ENCODE measurements around the gene PCDH7. TPM values are rescaled to one million over a fixed set of nuclear protein-coding genes. Genes with fewer than 3 reads are reported as not detected.

Gene PCDH7
- total RNA-seq, 1 experiment from 2014 or later = 65.9 TPM

GRCh38 chr4:30719454-30720020, 632 bp upstream of the PCDH7 start:
- Histone ChIP-seq H3K27me3 (ENCODE audit: insufficient read depth, low read length) (no peaks in the 10 kb centered on the region), H3K4me2 (ENCODE audit: low read length) (no peak overlapping the region), H3K9me2 (ENCODE audit: insufficient read depth) (no peaks in the 10 kb centered on the region), H3K4me3 (replicated peaks in 1 of 2; ENCODE audit: low read depth in 1 of 2, low read length in 2 of 2) (no peak overlapping the region), H3K27ac (ENCODE audit: low read depth, low read length) (peak overlapping the region; percentile 86), H3K9me3 (ENCODE audit: control insufficient read depth in 1 of 2, insufficient read depth in 1 of 2, low read depth in 1 of 2, low read length in 2 of 2) (peaks cover 10 to 36% of the 10 kb centered on the region in 2 experiments; a peak in 2 of 4 replicates), H3K9ac (ENCODE audit: low read length) (no peak overlapping the region), H4K20me1 (ENCODE audit: insufficient read depth) (no peaks in the 10 kb centered on the region), H3K36me3 (ENCODE audit: control insufficient read depth in 1 of 2, insufficient read depth in 2 of 2, low read length in 2 of 2) (no peaks in the 10 kb centered on the region), H3K79me2 (ENCODE audit: insufficient read depth, low read length) (peaks cover 15% of the 10 kb centered on the region; the same call in 1 of the 2 replicates), H3K4me1 (ENCODE audit: control insufficient read depth in 1 of 2, insufficient read depth in 2 of 2, low read length in 2 of 2) (peaks cover 25 to 30% of the 10 kb centered on the region in 2 experiments), H2AFZ (ENCODE audit: low read depth, low read length, poor library complexity, severe bottlenecking) (no peak overlapping the region)
- POLR2A ChIA-PET = no interaction called here
- CTCF ChIA-PET = no interaction called here
- ATAC-seq = no peak
- DNase-seq (ENCODE audit: low read depth, low spot score) = no peak
- RAD21 ChIA-PET (ENCODE audit: low non-redundant PET in 1 of 2, low total read pairs in 2 of 2, uncharacterized antibody in 2 of 2, unreplicated experiment in 2 of 2) = no interaction called here
- TF ChIP-seq ELF1 (IDR thresholded peaks at IDR 0.05; ENCODE audit: borderline replicate concordance, low read depth) (no peak), CBX3 (IDR thresholded peaks at IDR 0.05; ENCODE audit: low read depth) (no peak), JUND (IDR thresholded peaks at IDR 0.05) (no peak)
- no TSS peak for BruUV-seq (replicated peaks)
- intact Hi-C loops (cut with micrococcal nuclease) = loop anchor here (5.0 to 10.0 kb wide), 6 partner anchors 65 to 955 kb away; no protein-coding TSS in a partner anchor

GRCh38 chr4:30720661-30721184, 554 bp downstream of the PCDH7 start:
- ChIA-PET POLR2A (no interaction called here), CTCF (no interaction called here), RAD21 (ENCODE audit: low non-redundant PET in 1 of 2, low total read pairs in 2 of 2, uncharacterized antibody in 2 of 2, unreplicated experiment in 2 of 2) (no interaction called here)
- no TSS peak for BruUV-seq (replicated peaks)
- Histone ChIP-seq H3K9me3 (ENCODE audit: control insufficient read depth in 1 of 2, insufficient read depth in 1 of 2, low read depth in 1 of 2, low read length in 2 of 2) (peaks cover 10 to 36% of the 10 kb centered on the region in 2 experiments; a peak in 2 of 4 replicates), H2AFZ (ENCODE audit: low read depth, low read length, poor library complexity, severe bottlenecking) (no peak overlapping the region), H3K79me2 (ENCODE audit: insufficient read depth, low read length) (peaks cover 15% of the 10 kb centered on the region; the same call in 1 of the 2 replicates), H3K4me3 (replicated peaks in 1 of 2; ENCODE audit: low read depth in 1 of 2, low read length in 2 of 2) (no peak overlapping the region), H3K9ac (ENCODE audit: low read length) (no peak overlapping the region), H3K27me3 (ENCODE audit: insufficient read depth, low read length) (no peaks in the 10 kb centered on the region), H3K4me2 (ENCODE audit: low read length) (no peak overlapping the region), H3K27ac (ENCODE audit: low read depth, low read length) (peak overlapping the region; percentile 86), H4K20me1 (ENCODE audit: insufficient read depth) (no peaks in the 10 kb centered on the region), H3K4me1 (ENCODE audit: control insufficient read depth in 1 of 2, insufficient read depth in 2 of 2, low read length in 2 of 2) (peaks cover 17 to 18% of the 10 kb centered on the region in 2 experiments), H3K9me2 (ENCODE audit: insufficient read depth) (no peaks in the 10 kb centered on the region), H3K36me3 (ENCODE audit: control insufficient read depth in 1 of 2, insufficient read depth in 2 of 2, low read length in 2 of 2) (no peaks in the 10 kb centered on the region)
- intact Hi-C loops (cut with micrococcal nuclease) = no loop called here
- DNase-seq (ENCODE audit: low read depth, low spot score) = no peak
- ATAC-seq = no peak
- TF ChIP-seq ELF1 (IDR thresholded peaks at IDR 0.05; ENCODE audit: borderline replicate concordance, low read depth) = no peak
- TF ChIP-seq FOSL1 (IDR thresholded peaks at IDR 0.05; ENCODE audit: low read depth) = no peak
- TF ChIP-seq SP1 (IDR thresholded peaks at IDR 0.05; ENCODE audit: low read depth) = no peak
- no peak for TF ChIP-seq POLR2AphosphoS5 (IDR thresholded peaks at IDR 0.05; ENCODE audit: low read depth, low read length)
- no peak for TF ChIP-seq CBX3 (IDR thresholded peaks at IDR 0.05; ENCODE audit: low read depth)
- TF ChIP-seq POLR2A (IDR thresholded peaks at IDR 0.05; ENCODE audit: borderline replicate concordance, extremely low read depth, insufficient read depth, insufficient read length) = no peak
- no peak for TF ChIP-seq CTCF (IDR thresholded peaks at IDR 0.05 in 2 of 3, conservative IDR thresholded peaks at IDR 0.05 in 1 of 3; ENCODE audit: borderline replicate concordance in 1 of 3, insufficient read depth in 1 of 3, low read depth in 2 of 3, low read length in 2 of 3)
- TF ChIP-seq SRF (IDR thresholded peaks at IDR 0.05; ENCODE audit: low read depth) = no peak
- TF ChIP-seq ZFX (IDR thresholded peaks at IDR 0.05) = no peak
- no peak for TF ChIP-seq EZH2 (IDR thresholded peaks at IDR 0.05)
- TF ChIP-seq, protein P1, sequence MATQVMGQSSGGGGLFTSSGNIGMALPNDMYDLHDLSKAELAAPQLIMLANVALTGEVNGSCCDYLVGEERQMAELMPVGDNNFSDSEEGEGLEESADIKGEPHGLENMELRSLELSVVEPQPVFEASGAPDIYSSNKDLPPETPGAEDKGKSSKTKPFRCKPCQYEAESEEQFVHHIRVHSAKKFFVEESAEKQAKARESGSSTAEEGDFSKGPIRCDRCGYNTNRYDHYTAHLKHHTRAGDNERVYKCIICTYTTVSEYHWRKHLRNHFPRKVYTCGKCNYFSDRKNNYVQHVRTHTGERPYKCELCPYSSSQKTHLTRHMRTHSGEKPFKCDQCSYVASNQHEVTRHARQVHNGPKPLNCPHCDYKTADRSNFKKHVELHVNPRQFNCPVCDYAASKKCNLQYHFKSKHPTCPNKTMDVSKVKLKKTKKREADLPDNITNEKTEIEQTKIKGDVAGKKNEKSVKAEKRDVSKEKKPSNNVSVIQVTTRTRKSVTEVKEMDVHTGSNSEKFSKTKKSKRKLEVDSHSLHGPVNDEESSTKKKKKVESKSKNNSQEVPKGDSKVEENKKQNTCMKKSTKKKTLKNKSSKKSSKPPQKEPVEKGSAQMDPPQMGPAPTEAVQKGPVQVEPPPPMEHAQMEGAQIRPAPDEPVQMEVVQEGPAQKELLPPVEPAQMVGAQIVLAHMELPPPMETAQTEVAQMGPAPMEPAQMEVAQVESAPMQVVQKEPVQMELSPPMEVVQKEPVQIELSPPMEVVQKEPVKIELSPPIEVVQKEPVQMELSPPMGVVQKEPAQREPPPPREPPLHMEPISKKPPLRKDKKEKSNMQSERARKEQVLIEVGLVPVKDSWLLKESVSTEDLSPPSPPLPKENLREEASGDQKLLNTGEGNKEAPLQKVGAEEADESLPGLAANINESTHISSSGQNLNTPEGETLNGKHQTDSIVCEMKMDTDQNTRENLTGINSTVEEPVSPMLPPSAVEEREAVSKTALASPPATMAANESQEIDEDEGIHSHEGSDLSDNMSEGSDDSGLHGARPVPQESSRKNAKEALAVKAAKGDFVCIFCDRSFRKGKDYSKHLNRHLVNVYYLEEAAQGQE (IDR thresholded peaks at IDR 0.05; ENCODE audit: low read depth) = no peak
- TF ChIP-seq CEBPB (IDR thresholded peaks at IDR 0.05; ENCODE audit: low read depth) = no peak
- no peak for TF ChIP-seq YY1 (IDR thresholded peaks at IDR 0.05; ENCODE audit: extremely low read depth, insufficient replicate concordance, low read depth, low read length)
- TF ChIP-seq EGR1 (IDR thresholded peaks at IDR 0.05; ENCODE audit: low read depth) = no peak

All from HCT116 (cell line).